Lower lobe of right lung (tissue), 2 donors: ENCODE measurements around the gene SETD5. TPM values are rescaled to one million over a fixed set of nuclear protein-coding genes. Genes with fewer than 3 reads are reported as not detected.
A peak's percentile ranks its signal among the peaks of the same experiment; 100 is the strongest.

Experiments
- ATAC-seq, 2 donors: fragments of 200-7000 bp; cut with Tn5 transposase; one replicate each; pipeline ENCODE4 v1.9.1; 2020 to 2022; ENCODE audit warnings: mild to moderate bottlenecking in 2 of 2, moderate library complexity in 2 of 2
- DNase-seq: peaks from one replicate; pipeline ENCODE4 v3.0.0-alpha.2; 2020
- H3K27ac ChIP-seq: fragments of 200-600 bp; one replicate; pipeline ENCODE4 v1.8.0; 2022
- H3K27me3 ChIP-seq: fragments of 200-600 bp; one replicate; pipeline ENCODE4 v1.8.0; 2022; ENCODE audit warnings: low read depth
- H3K36me3 ChIP-seq: fragments of 200-600 bp; one replicate; pipeline ENCODE4 v1.8.0; 2022; ENCODE audit warnings: mild to moderate bottlenecking
- H3K4me1 ChIP-seq: fragments of 200-600 bp; one replicate; pipeline ENCODE4 v1.8.0; 2022
- H3K4me3 ChIP-seq: fragments of 200-600 bp; one replicate; pipeline ENCODE4 v1.8.0; 2022; ENCODE audit warnings: mild to moderate bottlenecking
- H3K9me3 ChIP-seq: fragments of 200-600 bp; one replicate; pipeline ENCODE4 v1.8.0; 2022
- intact Hi-C: fragments of 100-400 bp; cut with DNase I; formaldehyde crosslinking; loops from one replicate; pipeline ENCODE4 v1.11.0; 2022
- total RNA-seq: library from RNA; stranded (reverse); fragmentation: NEBNext Ultra II Directional; extraction: Animal tissue kit (Norgen Biotek cat#: 25700); gene quantifications from one replicate; pipeline ENCODE4 v1.2.1, GENCODE V29; 2021
- TF ChIP-seq, protein P1 (sequence below): fragments of 200-600 bp; IDR thresholded peaks from one replicate; pipeline ENCODE4 v1.8.0; 2022; ENCODE audit warnings: antibody characterized with exemption, mild to moderate bottlenecking
- donor health status: DM: no; HTN: yes; CAD: no; lungs with severe emphysema.

The SETD5 gene
- total RNA-seq, 1 donor from 2014 or later = 116 TPM

- Histone ChIP-seq H3K27ac (no peak overlapping the region), H3K27me3 (no peaks in the 10 kb centered on the region), H3K4me3 (no peak overlapping the region), H3K4me1 (no peaks in the 10 kb centered on the region), H3K9me3 (no peaks in the 10 kb centered on the region), H3K36me3 (peaks cover 91% of the 10 kb centered on the region)
- DNase-seq = no peak
- intact Hi-C loops = no loop called here
- TF ChIP-seq, protein P1, sequence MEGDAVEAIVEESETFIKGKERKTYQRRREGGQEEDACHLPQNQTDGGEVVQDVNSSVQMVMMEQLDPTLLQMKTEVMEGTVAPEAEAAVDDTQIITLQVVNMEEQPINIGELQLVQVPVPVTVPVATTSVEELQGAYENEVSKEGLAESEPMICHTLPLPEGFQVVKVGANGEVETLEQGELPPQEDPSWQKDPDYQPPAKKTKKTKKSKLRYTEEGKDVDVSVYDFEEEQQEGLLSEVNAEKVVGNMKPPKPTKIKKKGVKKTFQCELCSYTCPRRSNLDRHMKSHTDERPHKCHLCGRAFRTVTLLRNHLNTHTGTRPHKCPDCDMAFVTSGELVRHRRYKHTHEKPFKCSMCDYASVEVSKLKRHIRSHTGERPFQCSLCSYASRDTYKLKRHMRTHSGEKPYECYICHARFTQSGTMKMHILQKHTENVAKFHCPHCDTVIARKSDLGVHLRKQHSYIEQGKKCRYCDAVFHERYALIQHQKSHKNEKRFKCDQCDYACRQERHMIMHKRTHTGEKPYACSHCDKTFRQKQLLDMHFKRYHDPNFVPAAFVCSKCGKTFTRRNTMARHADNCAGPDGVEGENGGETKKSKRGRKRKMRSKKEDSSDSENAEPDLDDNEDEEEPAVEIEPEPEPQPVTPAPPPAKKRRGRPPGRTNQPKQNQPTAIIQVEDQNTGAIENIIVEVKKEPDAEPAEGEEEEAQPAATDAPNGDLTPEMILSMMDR = no peak
- ATAC-seq = no peak
Observed at GRCh38 chr3:9377981-9378380, 19.4 kb upstream of the SETD5 start.

DNA sequence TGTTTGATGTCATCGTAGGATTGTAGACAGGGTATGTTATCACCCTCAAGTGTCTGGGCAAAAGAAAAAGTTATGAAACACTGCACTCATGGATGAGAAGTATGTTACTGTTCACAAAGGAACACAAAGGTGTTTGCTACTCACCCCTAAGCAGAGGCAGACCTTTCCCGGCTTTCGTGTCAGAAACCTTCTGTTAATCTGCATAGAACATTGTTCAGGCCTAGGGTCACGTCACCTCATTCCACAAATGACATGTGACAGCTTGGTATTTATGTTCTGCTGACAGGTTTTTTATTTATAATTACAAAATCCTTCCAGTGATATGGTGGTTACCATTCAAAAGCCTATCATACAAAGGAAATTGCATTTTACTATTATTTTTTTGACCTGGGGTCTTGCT, 18.1 kb upstream of the SETD5 start:
- intact Hi-C loops = no loop called here
- Histone ChIP-seq H3K4me3 (no peak overlapping the region), H3K4me1 (no peaks in the 10 kb centered on the region), H3K9me3 (no peaks in the 10 kb centered on the region), H3K27ac (peak overlapping the region; percentile 20), H3K36me3 (peaks cover 91% of the 10 kb centered on the region), H3K27me3 (no peaks in the 10 kb centered on the region)
- TF ChIP-seq, protein P1 = no peak
- DNase-seq (no peak), ATAC-seq (peak; percentile 58 to 85)

GRCh38 chr3:9380014-9380413, 17.4 kb upstream of the SETD5 start:
- H3K27me3 ChIP-seq = no peaks in the 10 kb centered on the region
- peaks cover 91% of the 10 kb centered on the region for H3K36me3 ChIP-seq
- intact Hi-C loops = no loop called here
- ATAC-seq (peak; percentile 38 to 62), DNase-seq (no peak)
- no peak overlapping the region for H3K4me3 ChIP-seq
- H3K27ac ChIP-seq = peak overlapping the region; percentile 20
- H3K4me1 ChIP-seq = no peaks in the 10 kb centered on the region
- no peaks in the 10 kb centered on the region for H3K9me3 ChIP-seq
- TF ChIP-seq, protein P1 = no peak

DNA sequence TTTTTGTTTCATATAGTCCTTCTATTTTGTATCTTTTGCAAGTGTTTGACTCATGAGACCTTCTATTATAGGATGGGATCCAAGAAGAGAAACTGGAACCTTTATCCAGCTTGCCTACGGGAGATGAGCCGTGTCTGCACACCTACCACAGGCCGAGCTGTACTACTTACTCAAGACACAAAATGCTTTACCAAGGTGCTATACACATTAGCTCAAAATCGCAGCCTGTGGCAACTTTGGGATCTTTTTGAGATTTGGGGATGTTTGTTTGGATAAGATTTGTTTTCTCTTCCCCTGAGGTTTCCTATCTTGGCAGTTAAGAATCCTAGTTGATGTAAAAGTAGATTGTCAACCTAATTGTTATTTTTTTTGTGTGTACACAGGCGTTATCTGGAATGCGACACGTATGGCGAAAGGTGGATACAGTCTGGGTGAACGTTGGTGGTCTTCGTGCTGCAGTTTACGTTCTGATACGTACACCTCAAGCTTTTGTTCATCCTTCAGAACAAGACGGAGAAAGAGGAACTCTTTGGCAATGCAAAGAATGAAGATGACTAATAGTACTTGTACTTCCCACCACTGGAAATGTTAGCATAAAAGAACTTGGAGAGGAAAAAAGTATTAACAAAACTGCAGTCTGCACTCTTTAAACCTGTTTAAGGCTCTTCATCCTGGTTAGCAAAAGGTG, 13.1 kb upstream of the SETD5 start:
- Histone ChIP-seq H3K27me3 (no peaks in the 10 kb centered on the region), H3K4me1 (no peaks in the 10 kb centered on the region), H3K27ac (no peak overlapping the region), H3K4me3 (no peak overlapping the region), H3K36me3 (peaks cover 90% of the 10 kb centered on the region), H3K9me3 (no peaks in the 10 kb centered on the region)
- ATAC-seq (peak in 1 of 2 donors; percentile 22), DNase-seq (no peak)
- intact Hi-C loops = no loop called here
- TF ChIP-seq, protein P1 = no peak

DNA sequence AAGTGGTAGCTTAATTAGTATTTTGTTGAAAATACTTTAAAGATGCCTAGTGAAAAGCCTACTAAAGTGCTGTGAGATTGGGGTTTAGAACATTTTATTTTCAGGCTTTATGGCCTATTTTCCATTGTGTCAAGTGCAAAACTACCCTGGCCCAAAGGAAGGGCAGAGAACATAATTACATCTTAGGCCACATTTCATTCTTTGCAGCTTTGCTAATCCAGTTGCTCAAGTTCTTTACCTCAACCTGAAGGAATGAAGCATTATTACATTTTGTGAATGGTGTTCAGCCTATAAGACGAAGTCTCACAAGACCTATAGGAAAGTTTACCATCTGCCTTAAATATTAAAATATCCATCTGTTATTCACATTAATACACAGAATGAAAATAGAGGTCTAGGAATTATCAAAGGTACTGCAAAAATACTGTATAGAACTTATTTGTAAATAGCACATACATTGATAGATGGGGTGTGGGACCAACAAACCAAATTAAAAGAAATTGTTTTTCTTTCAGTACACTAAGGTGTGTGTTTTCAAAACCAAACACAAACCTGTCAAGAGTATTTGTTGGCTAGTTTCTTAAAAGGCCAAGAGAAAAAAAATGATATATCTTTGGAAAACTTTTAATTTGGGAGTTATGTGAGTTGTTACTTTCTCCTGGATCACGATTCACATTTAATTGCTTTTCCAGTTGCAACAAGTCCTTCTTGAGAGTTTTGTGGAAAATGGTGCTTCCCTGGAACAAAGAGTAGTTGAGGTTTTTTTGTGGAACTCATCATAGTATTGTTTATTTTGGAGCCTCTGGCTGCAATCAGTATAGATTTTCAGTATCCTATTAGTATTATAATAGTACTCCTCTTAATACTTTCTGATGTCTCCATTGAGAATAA, 12.0 kb upstream of the SETD5 start:
- Histone ChIP-seq H3K4me3 (no peak overlapping the region), H3K27me3 (no peaks in the 10 kb centered on the region), H3K9me3 (no peaks in the 10 kb centered on the region), H3K4me1 (no peaks in the 10 kb centered on the region), H3K27ac (no peak overlapping the region), H3K36me3 (peaks cover 90% of the 10 kb centered on the region)
- DNase-seq = no peak
- ATAC-seq = no peak
- TF ChIP-seq, protein P1 = no peak
- intact Hi-C loops = no loop called here
